ENCODE measurements around the gene GPX7.

DNA sequence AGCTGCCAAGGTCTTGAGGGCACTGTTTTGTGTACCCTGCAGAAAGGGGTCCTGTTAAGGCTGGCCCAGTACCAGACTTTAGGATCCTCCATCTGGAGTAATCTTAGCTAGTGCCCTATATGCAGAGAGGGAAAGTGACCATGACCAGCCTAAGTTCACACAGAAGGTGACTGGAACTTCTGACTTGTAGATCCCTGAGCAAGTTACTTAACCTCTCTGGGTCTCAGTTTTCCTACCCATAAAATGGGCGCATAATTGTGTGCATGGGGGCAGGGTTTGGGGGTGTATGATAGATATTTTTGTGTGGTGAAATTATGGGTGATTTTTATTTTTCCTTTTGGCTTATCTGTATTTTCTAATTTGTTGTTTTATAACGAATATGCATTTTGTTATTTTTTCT, 27.5 kb downstream of the GPX7 start:
- TF ChIP-seq POLR2AphosphoS5 (IDR thresholded peaks at IDR 0.05; ENCODE audit: low read depth, low read length) (no peak), POLR2A (IDR thresholded peaks at IDR 0.05; ENCODE audit: low read depth, low read length) (no peak)
